GM18519 (cell line): ENCODE measurements around the gene TEX48.

ENCODE experiments used
- ATAC-seq: cut with Tn5 transposase; IDR thresholded peaks from one replicate; pipeline ENCODE4 v1.9.1; 2021; ENCODE audit warnings: mild to moderate bottlenecking, moderate library complexity; ENCODE audit not compliant: unreplicated experiment, low FRiP score

The TEX48 gene

DNA sequence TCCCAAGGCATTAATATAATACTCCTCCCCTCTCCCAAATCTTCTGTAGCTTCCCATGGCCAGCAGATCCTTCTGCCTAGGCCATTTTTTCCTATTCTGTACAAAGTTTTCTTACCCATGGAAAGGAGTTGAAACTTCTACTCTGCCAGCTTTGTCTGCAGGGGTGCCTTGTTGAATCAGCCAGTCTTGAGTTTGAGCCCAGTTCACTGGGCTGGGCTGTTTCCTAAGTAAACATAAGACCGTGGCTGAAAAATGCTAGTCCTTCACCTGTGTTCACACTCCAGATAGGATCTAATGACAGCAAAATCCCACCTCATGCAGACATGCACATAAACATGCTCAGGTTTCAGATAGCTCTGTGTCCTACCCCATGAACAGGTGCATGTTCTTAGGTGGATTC is 10.4 kb downstream of the TEX48 start:
- ATAC-seq: no peak

DNA sequence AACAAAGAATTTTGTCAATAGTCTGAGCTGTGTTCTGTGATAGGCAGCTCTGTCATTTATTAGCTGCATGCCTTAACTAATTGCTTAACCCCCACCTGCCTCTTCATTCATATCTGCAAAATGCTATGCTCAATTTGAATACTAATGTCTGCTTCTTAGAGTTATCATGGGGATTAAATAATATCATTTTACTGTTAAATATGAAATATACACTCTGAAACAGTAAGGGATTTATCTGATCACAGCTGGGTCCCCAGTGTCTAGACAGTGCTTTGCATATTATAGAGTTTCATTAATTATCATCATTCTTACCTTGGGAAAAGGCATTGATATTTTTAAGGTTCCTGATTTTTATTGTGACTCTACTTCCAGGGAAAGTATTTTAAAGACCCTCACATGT is 12.0 kb downstream of the TEX48 start:
- no peak for ATAC-seq

DNA sequence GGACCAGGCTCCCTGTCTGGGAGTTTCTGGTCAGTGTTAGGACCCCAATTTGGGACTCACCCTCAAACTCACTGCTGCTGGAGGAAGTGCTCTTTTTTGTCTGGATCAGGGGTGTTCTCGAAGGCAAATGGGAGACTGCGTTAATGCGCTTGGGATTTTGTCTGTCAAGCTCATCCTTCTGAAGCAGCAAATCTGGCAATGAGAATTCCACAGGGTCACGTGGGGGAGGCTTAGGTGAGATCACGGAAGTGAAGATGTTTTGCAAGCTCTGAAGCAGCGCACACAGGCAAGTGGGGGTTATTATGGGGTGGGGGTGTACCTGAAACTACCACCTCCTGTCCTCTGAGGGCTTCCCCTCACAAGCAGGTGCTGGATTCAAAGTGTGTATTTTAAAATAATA is 13.8 kb downstream of the TEX48 start:
- ATAC-seq: no peak

DNA sequence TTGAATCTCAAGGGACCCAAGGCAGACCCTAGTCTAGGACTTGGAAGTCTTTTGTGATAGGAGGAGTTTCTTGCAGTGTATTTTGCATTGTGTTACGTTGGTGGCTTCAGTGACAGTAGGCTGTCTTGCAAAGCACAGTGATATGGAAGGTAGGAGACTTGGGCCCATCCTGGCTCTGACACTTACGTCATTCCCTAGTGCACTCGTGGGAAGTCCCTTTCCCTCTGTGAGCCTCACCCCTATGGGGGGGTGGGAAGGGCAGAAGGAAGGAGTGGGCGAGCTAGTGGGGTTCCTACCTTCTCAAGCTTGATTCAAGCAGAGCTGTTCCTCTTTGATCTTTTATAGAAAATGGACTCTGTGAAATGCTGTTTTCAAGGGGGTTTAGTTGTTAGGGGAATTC is 15.1 kb downstream of the TEX48 start:
- ATAC-seq: no peak

DNA sequence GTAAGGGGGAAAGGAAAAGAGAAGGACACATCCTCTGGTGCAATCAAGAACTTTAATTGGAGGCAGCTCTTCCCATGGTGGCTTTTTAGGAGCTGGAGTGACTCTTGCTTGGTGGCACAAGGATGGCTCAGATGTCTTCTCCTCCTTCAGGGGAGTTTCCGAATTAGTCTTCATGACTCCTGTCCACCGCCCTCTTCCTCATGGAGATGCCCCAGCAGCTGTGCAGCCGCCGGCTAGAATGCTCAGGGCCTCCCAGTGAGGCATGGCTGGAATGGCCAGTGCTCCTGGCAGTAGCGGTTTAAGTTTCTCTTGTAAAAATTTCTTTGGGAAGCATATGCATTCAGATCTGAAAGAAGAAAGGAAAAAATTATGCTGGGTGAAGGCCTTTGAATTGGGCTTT is 15.6 kb downstream of the TEX48 start:
- ATAC-seq: no peak

DNA sequence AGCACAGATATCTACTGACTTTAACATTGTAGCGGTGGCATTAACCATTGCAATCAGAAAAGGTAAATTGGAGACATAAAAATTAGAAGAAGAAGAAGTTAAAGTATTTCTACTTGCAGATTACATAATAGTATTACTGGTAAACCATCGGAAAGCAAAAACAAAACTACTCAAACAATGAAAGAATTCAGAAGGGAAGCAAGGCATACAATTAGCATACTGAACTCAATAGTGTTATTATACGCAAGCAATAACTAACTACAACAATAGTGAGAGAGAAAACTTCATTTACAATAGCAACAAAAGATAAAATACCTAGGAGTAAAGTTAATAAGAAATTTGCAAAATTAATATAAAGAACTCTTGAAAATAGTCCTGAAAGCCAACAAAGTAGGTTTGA is 17.8 kb downstream of the TEX48 start:
- ATAC-seq: no peak

DNA sequence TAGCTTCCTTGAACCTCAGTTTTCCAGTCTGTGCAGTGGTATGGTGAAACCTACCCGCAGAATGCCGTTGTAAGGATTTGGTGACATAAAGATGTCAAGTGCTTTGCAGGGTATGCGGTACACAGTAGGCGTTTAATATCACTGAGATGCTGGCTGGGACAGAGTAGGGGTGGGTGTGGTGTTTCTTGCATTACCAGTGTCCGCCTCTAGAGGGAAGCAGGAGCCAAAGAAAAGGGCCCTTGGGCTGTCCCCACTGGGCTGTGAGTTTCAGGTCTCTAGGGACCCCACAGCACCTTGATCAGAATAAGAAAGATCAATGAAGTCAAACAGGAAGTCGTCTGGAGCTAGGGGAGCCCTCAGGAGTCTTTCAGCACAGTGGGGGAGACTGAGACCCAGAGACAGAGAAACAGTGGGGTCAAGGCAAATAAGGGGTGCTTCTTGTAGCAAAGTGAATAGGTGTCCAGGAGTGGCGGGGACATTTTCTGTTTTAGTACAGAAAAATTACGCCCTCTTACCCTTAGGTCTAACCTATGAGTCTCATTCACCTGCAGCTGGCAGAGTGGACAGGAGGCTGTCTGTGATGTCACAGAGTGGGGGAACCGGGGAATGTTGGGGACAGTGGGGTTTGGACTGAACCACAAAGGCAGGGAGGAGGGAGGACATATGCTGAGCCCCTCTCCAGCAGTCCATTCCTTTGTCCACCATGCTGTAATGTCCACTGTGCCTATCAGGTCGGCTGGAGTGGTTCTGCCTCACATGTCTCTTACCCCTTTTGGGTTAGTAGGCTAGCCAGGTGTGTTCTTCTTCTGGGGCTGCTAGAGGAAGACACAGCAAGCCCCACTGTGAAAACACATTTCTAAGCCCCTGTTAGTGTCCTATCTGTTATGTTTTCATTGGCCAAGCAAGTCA is 19.7 kb downstream of the TEX48 start:
- peak; percentile 72 for ATAC-seq

DNA sequence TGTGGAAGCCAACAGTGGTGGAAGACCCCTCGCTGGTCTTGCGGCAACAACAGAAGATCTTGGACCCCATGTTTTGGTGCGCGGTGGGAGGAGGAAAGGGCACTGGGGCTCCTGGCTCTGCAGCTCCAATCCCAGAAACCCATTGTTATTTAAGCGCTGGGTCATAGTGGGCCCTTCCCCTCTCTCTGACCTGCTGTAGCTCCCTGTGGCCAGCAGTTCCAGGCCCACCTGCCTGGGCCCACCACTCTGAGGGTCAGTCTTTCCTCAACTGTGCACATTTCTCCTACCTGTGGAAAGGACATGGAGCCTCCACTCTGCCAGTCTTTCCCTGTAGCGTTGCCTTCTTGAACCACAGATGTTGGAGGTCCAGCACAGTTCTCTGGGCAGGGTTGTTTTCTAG is 24.3 kb downstream of the TEX48 start, which contains the start of gene TEX53:
Gene TEX53, minus strand, starts transcription at position 101 of the 400 bp plus-strand sequence. Its CDS starts 31 bp downstream, at position 70.
- no peak for ATAC-seq

DNA sequence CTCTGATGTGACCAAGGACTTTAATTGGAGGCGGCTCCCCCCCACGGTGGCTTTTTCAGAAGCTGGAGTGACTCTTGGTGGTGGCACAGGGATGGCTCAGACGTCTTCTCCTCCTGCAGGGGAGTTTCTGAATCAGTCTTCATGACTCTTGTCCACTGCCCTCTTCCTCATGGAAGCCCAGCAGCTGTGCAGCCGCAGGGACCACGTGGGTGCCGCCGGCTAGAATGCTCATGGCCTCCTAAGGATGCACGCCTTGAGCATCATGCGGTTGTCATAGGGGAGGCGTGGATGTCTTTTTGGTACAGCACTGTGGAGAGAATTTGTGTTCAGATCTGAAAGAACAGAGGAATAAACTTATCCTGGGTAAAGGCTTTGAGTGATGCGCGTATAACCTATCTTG is 25.7 kb downstream of the TEX48 start:
- no peak for ATAC-seq

DNA sequence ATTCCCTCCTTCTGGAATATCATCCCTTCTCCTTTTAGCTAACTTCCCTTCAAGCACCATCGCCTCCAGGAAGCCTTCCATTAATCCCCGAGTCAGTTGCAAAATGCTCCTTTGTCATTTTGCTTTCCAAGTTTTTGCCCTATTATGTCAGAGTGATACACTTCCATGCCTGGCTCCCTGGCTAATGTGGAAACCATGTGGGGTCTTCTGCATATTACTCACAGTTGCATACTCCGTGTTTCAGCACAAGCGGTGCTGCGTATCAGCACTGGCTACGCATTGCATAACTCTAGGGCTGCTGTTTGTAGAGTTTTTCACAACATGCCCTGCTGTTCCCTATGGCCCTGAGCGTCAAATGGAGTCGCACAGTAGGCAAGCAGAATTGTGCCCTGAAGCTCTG is 26.3 kb downstream of the TEX48 start:
- ATAC-seq: no peak

DNA sequence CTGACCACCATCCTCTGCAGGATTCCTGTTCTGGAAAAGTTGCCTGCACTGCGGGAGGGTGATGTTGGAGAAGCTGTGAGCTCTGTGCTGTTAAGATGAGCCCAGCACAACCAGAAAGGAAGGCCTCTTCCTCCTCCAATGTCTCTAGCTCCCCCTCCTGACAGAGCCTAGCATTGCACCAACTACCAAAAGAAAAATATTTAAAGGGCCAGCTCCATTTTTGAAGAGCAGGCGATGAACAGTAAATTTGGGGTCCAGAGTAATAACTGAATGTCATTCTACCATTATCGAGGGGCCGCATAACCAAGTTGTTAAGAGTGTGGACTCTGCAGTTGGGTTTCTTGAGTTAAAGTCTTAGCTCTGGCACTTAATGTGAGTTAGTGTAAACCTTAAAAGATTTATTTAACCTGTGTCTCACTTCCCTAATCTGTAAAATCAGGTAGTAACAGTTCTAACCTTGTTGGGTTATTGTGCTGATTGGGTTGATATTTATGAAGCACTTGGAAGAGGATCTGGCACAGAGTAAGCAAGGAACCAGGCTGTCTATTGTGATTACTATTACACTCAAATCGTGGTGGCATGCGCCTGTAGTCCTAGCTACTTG is 28.3 kb downstream of the TEX48 start:
- ATAC-seq: no peak

DNA sequence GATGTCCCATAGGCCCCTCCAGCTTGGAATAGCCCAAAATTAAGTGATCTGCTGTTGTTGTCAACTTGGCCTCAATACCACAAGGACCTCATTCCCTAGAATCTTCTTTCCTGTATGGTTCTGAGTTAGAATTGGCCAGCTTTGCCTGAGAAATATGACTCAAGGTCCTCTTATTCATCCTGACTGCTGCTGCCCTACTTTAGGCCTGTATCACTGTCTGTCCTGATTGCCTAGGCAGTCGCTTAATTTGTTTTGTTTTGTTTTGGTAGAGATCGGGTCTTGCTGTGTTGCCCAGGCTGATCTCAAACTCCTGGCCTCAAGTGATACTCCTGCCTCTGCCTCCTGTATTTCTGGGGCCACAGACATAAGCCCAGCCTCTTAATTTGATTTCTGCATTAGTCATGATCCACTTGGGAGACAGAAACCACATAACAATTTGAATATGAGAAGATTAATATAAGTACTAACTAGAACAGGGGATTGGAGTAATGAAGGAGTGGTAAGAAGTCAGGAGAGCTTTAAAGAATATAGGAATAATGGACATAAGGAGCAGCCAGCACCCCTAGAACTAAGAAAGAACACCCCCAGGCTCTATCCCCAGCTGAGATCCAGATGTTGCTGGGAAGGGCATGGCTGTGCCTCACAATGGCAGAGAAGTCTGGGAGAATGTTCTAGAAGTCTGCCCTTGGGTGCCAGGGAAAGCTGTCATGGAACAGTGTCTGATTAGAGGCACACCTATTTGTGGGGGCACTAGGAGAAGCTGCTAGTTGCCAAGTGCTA is 29.0 kb downstream of the TEX48 start:
- ATAC-seq: no peak

DNA sequence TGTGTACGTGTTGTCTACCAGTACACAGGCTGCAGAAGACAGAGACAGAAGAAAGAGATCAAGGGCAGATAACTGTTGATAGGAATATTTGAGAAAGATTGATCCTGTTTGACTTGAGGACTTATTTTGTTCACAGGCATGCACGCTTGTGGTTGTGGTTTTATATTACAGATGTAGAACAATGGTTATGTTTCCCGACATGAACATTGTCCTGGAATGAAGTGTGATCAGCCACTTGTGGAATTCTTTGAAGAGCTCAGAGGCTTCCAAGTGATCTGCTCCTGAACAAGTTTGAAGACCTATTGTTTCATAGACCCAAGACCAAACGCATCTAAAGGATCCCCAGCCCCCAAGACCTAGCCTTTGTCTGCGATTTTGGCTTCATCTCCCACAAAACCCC is 38.1 kb downstream of the TEX48 start:
- ATAC-seq: no peak

DNA sequence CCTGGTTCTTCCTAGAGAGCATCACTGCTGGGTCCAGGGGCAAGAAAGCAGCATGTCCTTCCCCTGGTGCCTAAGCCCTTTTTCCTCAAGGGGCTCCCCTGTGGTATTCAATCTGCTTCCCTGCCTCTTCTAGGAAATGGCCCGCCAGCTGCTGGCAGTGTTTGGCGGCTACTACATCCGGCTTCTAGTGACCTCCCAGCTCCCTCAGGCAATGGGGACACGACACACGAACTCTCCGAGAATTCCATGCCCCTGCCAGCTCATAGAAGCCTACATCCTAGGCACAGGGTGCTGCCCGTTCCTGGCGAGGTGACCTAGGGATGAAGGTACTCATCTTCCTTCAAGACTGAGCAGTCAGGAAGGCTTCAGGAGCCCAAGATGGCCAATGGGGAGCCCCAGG is 39.0 kb downstream of the TEX48 start:
- no peak for ATAC-seq

DNA sequence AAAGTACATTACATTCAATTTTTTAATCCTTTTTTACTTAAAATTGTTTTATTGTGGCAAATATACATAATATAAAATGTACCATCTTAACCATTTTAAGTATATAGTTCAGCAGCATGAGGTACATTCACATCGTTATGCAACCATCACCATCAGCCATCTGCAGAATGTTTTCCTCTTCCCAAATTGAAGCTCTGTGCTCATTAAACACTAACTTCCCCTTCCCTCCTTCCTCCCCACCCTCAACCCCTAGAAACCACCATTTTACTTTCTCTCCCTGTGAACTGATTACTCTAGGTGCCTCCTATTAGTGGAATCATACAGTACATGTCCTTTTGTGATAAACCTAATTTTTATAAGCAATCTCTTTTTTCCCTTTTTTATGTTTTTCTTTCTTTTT is 40.0 kb downstream of the TEX48 start:
- ATAC-seq: no peak

DNA sequence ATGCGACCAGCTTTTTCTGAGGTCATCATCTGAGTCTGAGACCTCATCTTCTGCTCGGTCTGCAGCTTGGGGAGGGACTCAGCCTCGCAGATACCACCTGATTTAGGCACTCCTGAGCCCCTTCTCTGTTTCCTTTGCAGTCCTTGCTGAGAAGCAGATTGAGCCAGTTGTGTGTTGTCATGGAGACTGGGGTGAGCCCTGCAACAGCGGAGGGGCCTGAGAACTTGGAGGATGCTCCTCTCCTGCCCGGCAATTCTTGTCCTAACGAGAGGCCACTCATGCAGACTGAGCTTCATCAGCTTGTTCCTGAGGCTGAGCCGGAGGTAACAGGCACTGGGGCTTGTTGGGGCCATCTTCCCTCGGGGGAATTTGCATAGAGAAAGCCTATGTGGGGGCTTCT is 43.6 kb downstream of the TEX48 start:
- ATAC-seq: no peak

DNA sequence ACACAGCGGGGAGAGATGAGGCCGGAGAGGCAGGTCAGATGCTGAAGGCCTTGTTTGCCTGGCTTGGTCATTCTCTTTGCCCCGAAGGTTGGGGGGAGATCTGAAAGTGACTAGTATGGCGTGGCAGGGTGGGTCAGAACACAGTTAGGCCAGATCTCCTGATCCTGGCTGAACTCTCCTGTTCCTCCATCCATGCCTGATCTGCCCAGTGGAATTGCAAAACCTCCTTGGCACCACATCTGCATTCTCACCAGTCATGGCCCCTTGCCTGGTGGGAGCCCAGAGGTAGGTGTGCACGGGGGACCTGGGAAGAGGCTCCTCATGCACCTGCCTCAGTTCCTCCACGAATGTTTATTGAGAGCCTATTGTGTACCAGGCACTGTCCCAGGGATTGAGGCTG is 47.6 kb downstream of the TEX48 start:
- ATAC-seq: no peak

DNA sequence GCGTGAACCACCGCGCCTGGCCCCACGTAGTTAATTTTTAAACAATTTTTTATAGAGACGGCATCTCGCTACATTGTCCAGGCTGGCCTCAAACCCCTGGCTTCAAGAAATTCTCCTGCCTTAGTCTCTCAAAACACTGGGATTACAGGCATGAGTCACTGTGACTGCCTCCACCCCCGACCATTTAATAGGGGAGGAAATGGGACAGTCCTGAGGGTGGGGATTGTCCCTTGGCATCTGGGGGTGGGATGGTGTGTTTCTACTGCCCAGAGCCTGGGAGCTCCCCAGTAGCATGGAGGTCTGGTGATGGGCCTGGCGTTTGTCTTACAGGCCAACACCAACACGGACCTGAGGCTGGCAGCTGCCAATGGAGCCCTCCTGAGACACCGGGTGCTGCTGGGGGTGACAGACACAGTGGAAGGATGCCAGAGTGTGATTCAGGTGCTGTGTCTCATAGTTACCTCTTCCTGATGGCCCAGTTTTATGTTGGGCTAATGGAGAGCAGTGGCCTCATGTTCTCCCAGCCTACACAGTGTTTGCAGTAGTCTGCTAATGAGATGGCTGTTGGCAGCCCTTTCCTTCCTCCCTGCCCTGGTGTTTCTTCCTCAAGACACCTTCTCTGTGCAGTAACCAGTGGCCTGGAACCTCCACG is 48.4 kb downstream of the TEX48 start:
- no peak for ATAC-seq

DNA sequence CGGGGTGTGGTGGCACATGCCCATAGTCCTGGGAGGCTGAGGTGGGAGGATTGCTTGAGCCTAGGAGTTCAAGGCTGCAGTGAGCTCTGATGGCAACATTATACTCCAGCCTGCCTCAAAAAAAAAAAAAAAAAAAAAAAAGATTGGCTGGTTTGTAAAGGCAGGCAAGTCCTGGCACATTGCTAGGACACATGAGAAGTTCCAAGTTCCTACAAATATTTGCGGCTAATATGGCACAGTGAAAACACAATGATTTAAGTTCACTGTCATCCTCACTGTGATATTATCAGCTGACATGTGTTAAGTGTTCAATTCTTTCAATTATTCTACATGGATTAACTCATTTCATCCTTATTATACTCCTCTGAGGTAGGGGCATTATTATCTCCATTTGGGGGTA is 50.8 kb downstream of the TEX48 start:
- no peak for ATAC-seq

DNA sequence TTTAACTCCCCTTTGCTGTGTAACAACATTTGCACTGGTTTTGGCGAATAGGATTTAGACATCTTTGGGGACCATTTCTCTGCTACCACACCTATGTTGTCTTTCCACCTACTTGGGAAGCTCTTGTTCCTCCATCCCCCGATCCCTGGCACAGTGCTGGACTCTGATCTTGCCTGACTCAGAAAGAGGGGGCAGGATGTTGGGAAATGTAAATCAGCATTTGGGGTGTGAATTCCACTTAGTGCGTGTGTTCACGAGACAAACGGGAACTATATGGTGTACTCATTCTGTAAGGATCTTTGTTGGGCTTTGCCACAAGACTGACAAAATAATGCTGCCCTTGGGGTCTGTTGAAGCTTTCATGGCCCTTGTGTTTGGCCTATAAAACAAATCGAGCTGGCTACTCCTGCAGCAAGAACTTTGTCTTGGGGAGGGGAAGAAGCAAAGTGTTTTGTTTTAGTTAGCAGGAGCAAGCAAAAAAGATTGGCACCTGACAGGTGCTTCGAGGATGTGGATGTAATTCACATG is 52.4 kb downstream of the TEX48 start:
- ATAC-seq: no peak

DNA sequence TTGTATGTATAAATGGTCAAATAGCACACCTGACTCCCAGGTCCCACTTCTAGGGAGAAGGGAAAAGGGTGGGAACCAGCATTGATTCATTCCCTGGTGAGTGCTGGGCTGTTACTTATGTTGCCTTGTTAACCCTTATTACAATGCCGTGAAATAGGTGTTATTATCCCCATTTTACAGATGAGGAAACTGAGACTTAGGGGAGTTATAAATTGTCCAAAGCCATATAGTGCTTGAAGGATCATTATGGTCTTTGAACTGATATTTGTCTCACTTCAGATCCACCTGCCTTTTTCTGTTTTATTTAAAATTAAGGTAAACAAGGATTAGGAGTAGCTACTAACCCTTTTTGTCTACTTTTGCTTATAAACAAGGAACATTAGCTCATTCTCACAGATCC is 54.4 kb downstream of the TEX48 start:
- no peak for ATAC-seq
